HL-60/S4 (cell line): Measurements from ENCODE around the gene FAM3B.

Experiments
- in situ Hi-C: fragments of 300-500 bp; cut with MboI; formaldehyde crosslinking; loops from 2 replicates; pipeline ENCODE4 v1.14.3; 2022; ENCODE audit warnings: low sequenced_read_pairs

FAM3B gene

GRCh38 chr21:41318218-41318617, 1.6 kb downstream of the FAM3B start:
- in situ Hi-C loops = no loop called here

GRCh38 chr21:41319273-41319672, 2.7 kb downstream of the FAM3B start:
- in situ Hi-C loops = no loop called here

GRCh38 chr21:41321211-41321907, 4.8 kb downstream of the FAM3B start:
- in situ Hi-C loops = no loop called here

GRCh38 chr21:41321908-41322495, 5.4 kb downstream of the FAM3B start:
- in situ Hi-C loops = no loop called here

GRCh38 chr21:41322496-41323382, 6.1 kb downstream of the FAM3B start:
- in situ Hi-C loops = no loop called here

- in situ Hi-C loops = no loop called here
Observed at GRCh38 chr21:41325138-41325912, 8.7 kb downstream of the FAM3B start.

GRCh38 chr21:41326414-41327080, 9.9 kb downstream of the FAM3B start:
- in situ Hi-C loops = no loop called here

- in situ Hi-C loops = no loop called here
Observed at GRCh38 chr21:41327753-41328152, 11.2 kb downstream of the FAM3B start.

- in situ Hi-C loops = no loop called here
Observed at GRCh38 chr21:41328660-41329607, 12.3 kb downstream of the FAM3B start.

GRCh38 chr21:41333752-41334151, 17.2 kb downstream of the FAM3B start:
- in situ Hi-C loops = no loop called here

- in situ Hi-C loops = no loop called here
Observed at GRCh38 chr21:41337515-41337914, 20.9 kb downstream of the FAM3B start.

- in situ Hi-C loops = no loop called here
Observed at GRCh38 chr21:41338455-41338854, 21.9 kb downstream of the FAM3B start.

- in situ Hi-C loops = no loop called here
Observed at GRCh38 chr21:41342035-41342434, 25.4 kb downstream of the FAM3B start.

GRCh38 chr21:41344146-41344545, 27.5 kb downstream of the FAM3B start:
- in situ Hi-C loops = no loop called here

GRCh38 chr21:41345356-41345755, 28.8 kb downstream of the FAM3B start:
- in situ Hi-C loops = no loop called here

GRCh38 chr21:41345934-41346685, 29.5 kb downstream of the FAM3B start:
- in situ Hi-C loops = no loop called here

- in situ Hi-C loops = no loop called here
Observed at GRCh38 chr21:41346758-41347157, 30.2 kb downstream of the FAM3B start.

GRCh38 chr21:41348434-41348833, 31.8 kb downstream of the FAM3B start:
- in situ Hi-C loops = no loop called here

GRCh38 chr21:41349126-41349525, 32.5 kb downstream of the FAM3B start:
- in situ Hi-C loops = no loop called here
